ENCODE measurements around the gene CCM2L. TPM values are rescaled to one million over a fixed set of nuclear protein-coding genes. Genes with fewer than 3 reads are reported as not detected.

Gene CCM2L
- total and polyA plus RNA-seq, 7 donors: 3.3 to 7.3 (median 4.0) TPM

GRCh38 chr20:31988430-31989015, 21.7 kb upstream of the CCM2L start:
- no peak for TF ChIP-seq CTCF (IDR thresholded peaks at IDR 0.05)
- H3K27ac ChIP-seq: no peak overlapping the region
- H3K4me3 ChIP-seq: no peak overlapping the region
- no peaks in the 10 kb centered on the region for H3K4me1 ChIP-seq
- no peak for DNase-seq
- WGBS, 3 donors: 86 to 91% (median 87%) methylated on average over 5 of the region's 5 CpGs
- H3K27me3 ChIP-seq (ENCODE audit: insufficient read depth in 3 of 3, low read length in 2 of 3): peaks cover 0 to 3% (median 3%) of the 10 kb centered on the region in 3 donors
- intact Hi-C loops (cut with DNase I): no loop called here
- no peak for ATAC-seq
- H3K9me3 ChIP-seq: no peaks in the 10 kb centered on the region
- no peaks in the 10 kb centered on the region for H3K36me3 ChIP-seq (ENCODE audit: insufficient read depth in 1 of 2, low read depth in 1 of 2)

DNA sequence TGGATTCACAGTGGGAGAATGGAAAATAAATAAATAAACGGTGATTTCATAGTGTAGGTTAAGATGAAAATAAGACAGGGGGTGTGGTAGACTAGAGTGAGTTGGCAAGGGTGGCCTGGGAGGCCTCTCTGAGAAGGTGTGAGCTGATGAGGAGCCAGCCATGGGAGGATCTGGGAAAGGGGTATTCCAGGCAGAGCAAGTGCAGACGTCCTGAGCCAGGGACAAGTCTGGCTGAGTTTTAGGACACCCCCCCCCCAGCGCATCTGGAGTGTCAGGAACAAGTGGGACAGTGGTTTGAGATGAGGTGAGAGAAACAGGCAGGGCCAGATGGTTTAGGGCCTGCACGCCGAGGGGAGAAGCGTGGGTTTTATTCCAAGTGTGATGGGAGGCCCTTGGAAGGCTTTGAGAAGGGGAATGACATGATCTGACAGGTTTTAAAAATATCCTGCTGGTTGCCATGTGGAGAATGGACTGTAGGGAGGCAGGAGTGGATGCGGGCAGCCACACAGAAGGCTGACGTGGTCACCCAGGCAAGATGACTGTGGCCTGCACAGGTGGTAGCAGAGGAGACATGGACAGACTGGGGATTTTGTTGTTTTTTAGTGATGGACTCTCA, 21.1 kb upstream of the CCM2L start:
- Histone ChIP-seq H3K4me1 (no peaks in the 10 kb centered on the region), H3K9me3 (no peaks in the 10 kb centered on the region), H3K4me3 (no peak overlapping the region), H3K36me3 (ENCODE audit: insufficient read depth in 1 of 2, low read depth in 1 of 2) (no peaks in the 10 kb centered on the region), H3K27ac (no peak overlapping the region), H3K27me3 (ENCODE audit: insufficient read depth in 3 of 3, low read length in 2 of 3) (peaks cover 0 to 9% (median 3%) of the 10 kb centered on the region in 3 donors)
- 42 to 61% (median 48%) methylated on average over 8 of the region's 8 CpGs for WGBS, 3 donors
- no peak for DNase-seq
- ATAC-seq: no peak
- intact Hi-C loops (cut with DNase I): no loop called here
- TF ChIP-seq CTCF (IDR thresholded peaks at IDR 0.05): no peak

GRCh38 chr20:31990641-31991338, 19.4 kb upstream of the CCM2L start:
- H3K27me3 ChIP-seq (ENCODE audit: insufficient read depth in 3 of 3, low read length in 2 of 3): peaks cover 0 to 24% (median 5%) of the 10 kb centered on the region in 3 donors
- no peaks in the 10 kb centered on the region for H3K4me1 ChIP-seq
- no peak overlapping the region for H3K27ac ChIP-seq
- 26 to 39% (median 38%) methylated on average over 5 to 6 of the region's 6 CpGs for WGBS, 3 donors
- TF ChIP-seq CTCF (IDR thresholded peaks at IDR 0.05): no peak
- ATAC-seq (no peak), DNase-seq (no peak)
- H3K36me3 ChIP-seq (ENCODE audit: insufficient read depth in 1 of 2, low read depth in 1 of 2): no peaks in the 10 kb centered on the region
- intact Hi-C loops (cut with DNase I): no loop called here
- H3K9me3 ChIP-seq: no peaks in the 10 kb centered on the region
- H3K4me3 ChIP-seq: no peak overlapping the region

GRCh38 chr20:31991339-31991705, 18.9 kb upstream of the CCM2L start:
- 16 to 17% methylated on average over 1 of the region's 1 CpG; no CpG with 5 or more reads in 1 of the 3 donors for WGBS, 3 donors
- TF ChIP-seq CTCF (IDR thresholded peaks at IDR 0.05): no peak
- peaks cover 0 to 30% (median 8%) of the 10 kb centered on the region in 3 donors for H3K27me3 ChIP-seq (ENCODE audit: insufficient read depth in 3 of 3, low read length in 2 of 3)
- H3K9me3 ChIP-seq: no peaks in the 10 kb centered on the region
- ATAC-seq: no peak
- no peak overlapping the region for H3K27ac ChIP-seq
- no peak overlapping the region for H3K4me3 ChIP-seq
- H3K4me1 ChIP-seq: no peaks in the 10 kb centered on the region
- DNase-seq: no peak
- no peaks in the 10 kb centered on the region for H3K36me3 ChIP-seq (ENCODE audit: insufficient read depth in 1 of 2, low read depth in 1 of 2)
- intact Hi-C loops (cut with DNase I): no loop called here

All from psoas muscle (tissue), 8 donors.